Measurements from ENCODE around the gene EPS8L1.

EPS8L1 gene

DNA sequence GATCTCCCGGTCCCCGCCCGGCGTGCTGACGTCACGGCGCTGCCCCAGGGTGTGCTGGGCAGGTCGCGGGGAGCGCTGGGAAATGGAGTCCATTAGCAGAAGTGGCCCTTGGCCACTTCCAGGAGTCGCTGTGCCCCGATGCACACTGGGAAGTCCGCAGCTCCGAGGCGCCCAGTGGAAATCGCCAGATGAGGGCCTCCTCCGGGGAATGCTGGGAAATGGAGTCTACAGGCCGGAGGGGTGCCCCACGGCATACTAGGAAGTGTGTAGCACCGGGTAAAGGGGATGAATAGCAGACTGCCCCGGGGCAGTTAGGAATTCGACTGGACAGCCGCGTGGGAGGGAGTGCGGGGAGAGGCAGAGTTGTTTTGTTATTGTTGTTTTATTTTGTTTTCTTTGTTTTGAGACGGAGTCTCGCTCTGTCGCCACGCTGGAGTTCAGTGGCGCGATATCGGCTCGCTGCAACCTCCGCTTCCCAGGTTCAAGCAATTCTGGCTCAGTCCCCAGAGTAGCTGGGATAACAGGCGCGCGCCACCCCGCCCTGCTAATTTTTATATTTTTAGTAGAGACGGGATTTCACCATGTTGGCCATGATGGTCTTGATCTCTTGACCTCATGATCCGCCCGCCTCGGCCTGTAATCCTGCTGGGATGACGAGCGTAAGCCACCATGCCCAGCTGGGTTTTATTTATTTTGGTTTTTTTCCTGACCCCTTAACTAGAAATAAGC is 42.2 kb downstream of the EPS8L1 start:
- DNase-seq: peak; percentile 98

GRCh38 chr19:55118401-55118991 is 42.8 kb downstream of the EPS8L1 start:
- DNase-seq: no peak

DNA sequence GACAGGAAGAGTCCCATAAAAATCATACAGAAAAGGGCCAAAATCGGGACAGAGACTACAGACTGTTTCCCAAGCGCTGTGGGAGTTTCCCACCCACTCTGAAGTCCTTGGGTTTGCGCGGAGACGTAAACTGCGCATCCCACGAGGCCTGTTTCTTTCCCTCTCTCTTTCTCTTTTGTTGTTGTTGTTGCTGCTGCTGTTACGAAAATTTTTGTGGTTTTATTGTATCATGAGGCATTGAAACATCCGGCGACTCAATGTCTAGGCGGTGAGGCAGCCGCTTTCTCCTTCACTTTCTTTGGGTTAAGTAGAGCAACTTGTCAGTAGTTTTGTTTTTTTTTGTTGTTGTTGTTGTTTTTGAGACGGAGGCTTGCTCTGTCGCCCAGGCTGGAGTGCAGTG is 43.4 kb downstream of the EPS8L1 start:
- no peak for DNase-seq

GRCh38 chr19:55131421-55131820 is 55.8 kb downstream of the EPS8L1 start:
- no peak for DNase-seq

DNA sequence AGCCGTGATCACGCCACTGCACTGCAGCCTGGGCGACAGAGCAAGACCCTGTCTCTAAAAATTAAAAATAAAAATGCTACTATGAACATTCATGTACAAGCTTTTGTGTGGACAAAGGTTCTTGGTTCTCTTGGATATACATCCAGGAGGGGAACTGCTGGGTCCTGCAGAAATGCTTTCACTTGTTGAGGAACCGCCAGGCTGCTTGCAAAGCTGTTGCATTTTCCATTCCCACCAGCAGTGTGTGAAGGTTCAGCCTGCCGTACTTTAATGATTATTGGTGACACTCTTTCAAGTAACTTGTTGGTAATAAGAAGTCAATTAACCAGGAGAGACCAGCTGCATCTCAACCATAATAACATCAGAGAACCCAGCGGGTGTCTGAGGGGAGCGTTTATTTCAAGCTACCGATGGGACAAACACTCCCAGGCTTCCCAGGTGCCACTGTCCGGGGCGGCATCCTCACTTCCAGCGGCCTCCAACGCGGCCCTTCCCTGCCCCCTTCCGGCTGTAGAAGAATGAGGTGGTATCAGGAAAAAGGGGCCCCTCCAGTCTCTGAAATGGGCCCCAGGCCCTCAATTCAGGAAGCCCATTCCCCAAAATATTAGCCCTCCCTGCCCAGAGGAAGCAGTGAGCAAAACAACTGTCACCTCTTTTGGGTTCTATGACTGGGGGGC is 56.9 kb downstream of the EPS8L1 start:
- DNase-seq: no peak

DNA sequence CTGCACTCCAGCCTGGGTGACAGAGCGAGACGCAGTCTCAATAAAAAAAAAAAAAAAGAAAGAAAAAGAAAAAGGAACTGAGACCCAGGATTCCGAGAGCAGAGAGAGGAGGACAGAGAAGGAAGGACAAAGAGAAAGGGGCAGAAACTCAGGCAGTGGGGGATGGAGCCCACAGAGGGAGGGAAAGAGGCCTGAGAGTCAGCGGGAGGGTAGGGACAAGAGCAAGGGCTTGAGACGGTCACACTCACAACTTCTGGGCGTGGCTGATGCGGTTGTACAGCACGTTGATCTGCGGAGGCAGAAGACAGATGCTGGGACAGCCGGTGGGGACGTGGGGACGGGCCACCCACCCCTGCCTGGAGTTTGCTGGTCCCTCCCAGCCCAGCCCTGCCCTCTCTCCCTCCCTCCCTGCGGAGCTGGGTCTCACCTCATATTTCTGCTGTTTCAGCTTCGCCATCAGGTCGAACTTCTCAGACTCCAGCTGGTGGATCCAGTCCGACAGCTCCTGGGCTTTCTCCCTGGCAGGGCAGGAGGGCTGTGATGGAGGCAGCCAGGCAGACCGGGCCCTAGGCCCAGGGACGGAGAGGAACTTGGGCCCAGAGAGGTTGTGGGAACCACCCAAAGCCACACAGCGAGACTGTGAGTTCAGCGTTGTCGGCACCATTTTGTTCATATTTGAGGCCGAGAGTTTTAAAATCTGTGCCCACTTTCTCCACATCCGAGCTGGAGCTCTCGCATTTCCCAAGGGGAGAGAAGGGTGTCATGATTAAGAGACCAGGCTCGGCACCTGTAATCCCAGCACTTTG is 58.2 kb downstream of the EPS8L1 start:
- no peak for DNase-seq

- DNase-seq: no peak
Observed at GRCh38 chr19:55134736-55135135, 59.1 kb downstream of the EPS8L1 start.

- DNase-seq: no peak
Observed at GRCh38 chr19:55136399-55137102, 60.9 kb downstream of the EPS8L1 start.
